Measurements from ENCODE around the gene DNAJA2.
A peak's percentile ranks its signal among the peaks of the same experiment; 100 is the strongest.
"Not testable (repeated sequence)": the region's sequence is repeated elsewhere in the genome, so short reads cannot be mapped to it uniquely, and the experiment has no call there.

Gene DNAJA2

GRCh38 chr16:46974352-46974751, 878 bp upstream of the DNAJA2 start:
- no peak for FAIRE-seq

- no peak for FAIRE-seq
Measured at GRCh38 chr16:46973996-46974324, 486 bp upstream of the DNAJA2 start.

DNA sequence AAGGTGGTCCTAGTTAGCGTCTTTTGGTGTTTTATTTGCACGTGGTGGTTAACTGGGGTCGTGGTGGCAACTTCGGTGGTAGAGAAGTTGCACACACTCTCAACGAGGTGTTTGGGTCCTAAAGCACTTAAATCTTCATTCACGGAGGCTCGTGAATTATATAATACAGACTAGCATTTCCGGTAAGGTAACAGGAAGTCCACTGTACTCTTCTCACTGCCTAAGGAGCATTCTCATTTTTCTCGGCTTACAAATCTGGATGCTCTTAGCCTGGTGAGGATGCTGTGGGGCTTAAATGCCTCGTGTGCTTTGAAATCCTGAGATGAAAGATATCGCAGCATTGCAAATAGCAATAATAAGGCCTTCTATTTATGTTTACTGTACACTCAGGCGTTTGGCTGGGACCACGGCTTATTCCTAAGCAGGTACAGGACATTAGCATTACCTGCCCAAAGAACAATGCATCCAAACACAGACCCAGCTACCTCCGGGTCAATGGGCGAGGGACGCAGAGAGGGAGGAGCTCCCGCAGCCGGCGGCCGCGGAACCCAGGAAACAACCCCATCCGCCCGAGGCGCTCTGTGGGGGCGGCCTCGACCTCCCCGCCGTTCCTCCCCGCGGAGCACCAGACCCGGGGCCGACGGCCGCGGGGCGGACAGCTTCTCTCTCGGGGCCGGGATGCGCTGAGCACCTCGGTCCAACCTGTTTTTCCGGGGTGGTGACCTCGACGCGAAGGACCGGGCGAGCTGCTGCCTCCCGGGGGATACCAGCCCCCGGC, 856 bp downstream of the DNAJA2 start:
- no peak for FAIRE-seq

DNA sequence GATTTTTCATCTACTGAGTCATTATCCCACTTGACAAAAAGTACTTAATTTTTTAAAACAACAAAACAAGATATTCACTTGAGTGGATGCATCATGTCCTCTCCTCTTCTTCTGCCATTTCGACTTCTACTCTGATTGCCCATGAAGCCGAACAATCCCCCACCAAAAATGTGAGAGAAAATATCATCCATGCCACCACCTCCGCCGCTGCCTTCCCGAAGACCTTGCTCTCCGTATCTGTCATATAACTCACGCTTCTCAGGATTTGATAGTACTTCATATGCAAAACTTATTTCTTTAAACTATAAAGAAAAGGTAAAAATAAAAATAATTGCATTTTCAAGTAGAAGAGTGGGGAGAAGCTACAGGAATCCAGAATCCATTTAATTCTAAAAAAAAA, 2.2 kb downstream of the DNAJA2 start:
- no peak for FAIRE-seq

GRCh38 chr16:46970089-46970488, 3.4 kb downstream of the DNAJA2 start:
- FAIRE-seq, result no peak

DNA sequence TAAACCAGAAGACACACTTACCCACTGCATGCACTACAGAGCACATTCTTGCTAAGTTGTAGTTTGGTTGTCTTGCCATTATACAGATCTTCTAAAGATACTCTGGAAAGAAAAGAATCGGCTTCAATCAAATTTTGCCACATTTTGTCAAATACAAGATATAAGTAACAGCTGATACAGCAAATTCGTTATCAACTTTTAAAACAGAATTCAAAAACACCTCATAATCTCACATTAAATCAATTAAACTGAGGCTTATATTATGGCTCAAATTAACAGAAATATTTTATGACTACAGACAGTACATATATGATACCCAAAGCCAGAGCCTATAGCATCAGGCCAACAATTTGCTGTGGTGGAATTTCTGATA, 5.4 kb downstream of the DNAJA2 start:
- FAIRE-seq, result no peak

GRCh38 chr16:46962629-46963028, 10.8 kb downstream of the DNAJA2 start:
- no peak for FAIRE-seq

DNA sequence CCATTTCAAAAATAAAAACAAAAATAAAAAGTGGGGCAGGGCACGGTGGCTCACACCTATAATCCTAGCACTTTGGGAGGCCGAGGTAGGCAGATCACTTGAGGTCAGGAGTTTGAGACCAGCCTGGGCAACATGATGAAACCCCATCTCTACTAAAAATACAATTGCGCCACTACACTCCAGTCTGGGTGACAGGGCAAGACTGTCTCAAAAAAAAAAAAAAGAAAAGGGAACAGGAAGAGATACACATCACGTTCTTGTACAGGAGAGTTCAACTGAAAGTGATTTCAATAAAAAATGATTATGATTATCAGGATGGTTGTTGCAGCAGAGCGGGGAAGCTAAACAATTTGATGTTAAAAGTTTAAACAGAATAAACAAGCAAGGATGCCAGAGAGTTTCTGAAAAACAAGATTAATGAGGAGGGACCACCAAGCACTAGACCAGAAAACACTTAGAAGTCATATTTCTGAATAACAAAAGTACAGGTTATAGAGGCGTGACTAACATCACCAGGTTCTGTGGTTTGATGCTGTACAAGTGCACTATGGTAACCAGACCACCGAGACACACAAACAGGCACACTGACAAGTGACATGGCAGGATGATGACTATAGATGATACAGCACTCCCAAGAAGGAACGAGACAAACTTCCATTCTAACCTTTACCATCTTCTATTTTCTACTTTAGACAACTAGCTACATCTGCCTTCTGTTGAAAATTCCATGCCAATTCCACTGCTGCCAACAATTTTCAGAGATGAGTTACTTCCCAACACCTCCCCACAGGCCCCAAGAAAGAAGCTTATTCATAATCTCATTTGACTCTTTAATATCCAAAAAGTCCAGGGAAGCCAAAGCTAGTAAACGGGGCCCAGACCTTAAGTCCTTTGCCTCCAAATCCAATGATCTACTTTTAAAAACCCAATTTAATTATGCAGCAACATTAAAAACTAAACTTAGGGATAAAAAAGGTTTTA, 11.8 kb downstream of the DNAJA2 start:
- FAIRE-seq, result no peak

- no peak for FAIRE-seq
Measured at GRCh38 chr16:46954562-46954961, 18.9 kb downstream of the DNAJA2 start.

DNA sequence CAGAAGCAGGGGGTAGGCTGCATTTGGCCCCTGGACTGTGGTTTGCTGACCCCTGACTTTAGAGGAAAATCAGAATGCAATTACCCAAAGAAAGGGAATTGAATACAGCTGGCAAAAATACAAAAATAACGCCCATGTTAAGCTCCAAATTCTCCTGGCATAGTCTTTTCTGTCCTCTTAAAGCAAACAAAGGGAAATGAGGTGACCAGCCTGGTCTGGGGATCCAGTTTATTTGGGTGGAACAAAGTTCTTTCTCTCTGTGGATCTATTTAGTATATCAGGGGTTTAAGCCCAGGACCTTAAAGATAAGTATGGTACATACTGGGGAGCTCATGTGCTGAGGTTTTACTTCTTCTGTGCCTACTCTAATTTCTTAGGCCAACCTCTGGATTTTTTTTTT, 23.5 kb downstream of the DNAJA2 start:
- FAIRE-seq, result no peak

- no peak for FAIRE-seq
Measured at GRCh38 chr16:46949241-46949892, 24.1 kb downstream of the DNAJA2 start.

DNA sequence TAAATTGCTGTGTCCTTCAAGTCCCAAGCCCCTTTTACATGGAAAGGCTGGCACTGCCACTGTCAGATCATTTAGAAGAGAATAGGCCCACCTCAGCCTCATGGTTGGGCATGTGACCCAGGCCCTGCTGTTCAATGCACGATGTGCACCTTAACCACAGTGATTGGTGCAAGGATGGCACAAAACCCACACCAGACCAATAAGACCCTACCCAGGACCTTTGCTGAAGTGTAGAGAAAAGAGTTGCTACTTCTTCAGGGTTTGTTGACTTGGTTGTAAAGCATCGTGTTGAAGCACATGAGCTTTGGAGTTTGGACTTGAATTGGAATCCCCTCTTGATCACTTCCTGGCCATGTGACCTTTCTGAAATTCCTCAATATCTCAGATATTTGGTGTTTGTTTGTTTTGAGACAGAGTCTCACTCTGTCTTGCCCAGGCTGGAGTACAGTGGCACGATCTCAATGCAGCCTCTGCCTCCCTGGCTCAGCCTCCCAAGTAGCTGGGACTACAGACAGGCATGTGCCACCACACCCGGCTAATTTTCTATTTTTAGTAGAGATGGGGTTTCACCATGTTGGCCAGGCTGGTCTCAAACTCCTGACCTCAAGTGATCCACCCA, 24.8 kb downstream of the DNAJA2 start:
- no peak for FAIRE-seq

- FAIRE-seq, result peak; percentile 95
Measured at GRCh38 chr16:46947900-46948547, 25.4 kb downstream of the DNAJA2 start.

DNA sequence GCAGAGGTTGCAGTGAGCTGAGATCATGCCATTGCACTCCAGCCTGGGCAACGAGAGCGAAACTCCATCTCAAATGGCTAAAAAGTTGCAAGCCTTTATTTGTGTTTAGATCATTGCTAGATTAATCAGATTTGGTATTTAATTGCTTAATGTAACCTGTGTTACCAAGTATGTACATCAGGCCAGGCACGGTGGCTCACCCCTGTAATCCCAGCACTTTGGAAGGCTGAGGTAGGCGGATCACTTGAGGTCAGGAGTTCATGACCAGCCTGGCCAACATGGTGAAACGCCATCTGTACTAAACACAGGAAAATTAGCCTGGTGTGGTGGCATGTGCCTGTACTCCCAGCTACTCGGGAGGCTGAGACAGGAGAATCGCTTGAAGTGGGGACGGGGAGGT, 28.8 kb downstream of the DNAJA2 start:
- not testable (repeated sequence) for FAIRE-seq

- FAIRE-seq, result no peak
Measured at GRCh38 chr16:46937536-46937935, 35.9 kb downstream of the DNAJA2 start.

DNA sequence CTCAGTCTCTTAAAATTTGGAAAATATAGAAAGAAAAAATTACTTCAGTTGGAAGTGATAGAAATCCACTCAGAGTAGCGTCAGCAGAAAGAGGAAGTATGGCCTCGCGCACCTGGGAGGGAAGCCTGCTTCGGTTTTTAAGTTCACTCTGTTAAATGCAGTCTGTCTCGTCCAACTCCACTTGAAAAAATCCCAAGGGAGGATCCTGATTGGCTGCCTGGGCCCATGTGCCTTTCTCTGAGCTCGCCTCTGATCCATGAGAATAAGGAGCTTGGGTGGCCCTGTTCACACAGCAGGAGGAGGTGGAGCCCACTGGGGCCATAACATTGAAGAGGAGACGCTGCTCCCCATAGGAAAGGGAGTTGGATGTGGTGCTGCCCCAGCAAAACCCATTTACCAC, 40.7 kb downstream of the DNAJA2 start:
- FAIRE-seq, result no peak

GRCh38 chr16:46930861-46931260, 42.6 kb downstream of the DNAJA2 start:
- no peak for FAIRE-seq

DNA sequence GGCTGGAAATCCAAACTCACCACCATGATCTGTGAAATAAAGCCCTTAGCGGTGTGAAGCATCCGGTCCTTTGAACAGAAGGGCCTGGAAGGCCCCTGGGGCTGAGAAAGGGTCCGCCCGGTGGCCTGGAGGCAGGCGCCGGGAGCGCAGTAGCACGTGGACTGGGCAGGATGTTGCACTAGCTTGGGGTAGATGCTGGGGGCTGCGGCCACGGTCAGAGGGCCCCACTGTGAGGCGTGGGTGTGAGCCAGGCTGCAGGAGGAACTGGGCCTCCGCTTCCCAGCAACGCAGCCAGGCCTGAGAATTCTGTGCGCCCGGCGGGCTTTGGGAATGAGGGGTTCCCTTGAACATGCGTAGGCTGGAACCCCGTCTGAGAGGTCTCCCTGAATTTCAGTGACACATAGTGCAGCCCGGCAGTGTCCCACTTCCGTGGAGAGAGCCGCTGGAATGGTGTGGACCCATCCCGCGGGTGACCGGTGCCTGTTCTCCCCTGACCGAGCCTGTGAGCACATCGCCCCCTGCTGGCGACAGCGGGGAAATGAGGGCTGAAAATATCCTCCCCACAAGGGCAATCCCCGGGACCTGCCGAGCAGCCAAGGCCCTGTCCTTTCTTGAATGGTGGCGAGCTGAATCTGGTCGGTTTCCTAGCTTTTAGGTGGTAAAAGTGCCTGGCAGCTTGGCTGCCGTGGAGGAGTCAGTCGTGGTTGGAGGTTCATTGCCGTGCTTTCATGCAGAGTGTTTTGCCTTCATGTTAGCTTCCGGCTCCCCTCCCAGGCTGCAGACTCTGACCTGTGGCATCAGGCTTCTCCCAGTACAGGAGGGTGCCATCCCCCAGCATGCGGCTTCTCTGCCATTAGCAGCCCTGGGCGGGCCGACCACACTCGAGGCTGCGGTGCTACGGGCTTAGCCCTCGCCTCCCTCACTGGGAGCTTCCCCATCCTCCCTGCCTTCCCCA, 43.8 kb downstream of the DNAJA2 start:
- no peak for FAIRE-seq

- no peak for FAIRE-seq
Measured at GRCh38 chr16:46928811-46929210, 44.7 kb downstream of the DNAJA2 start.

DNA sequence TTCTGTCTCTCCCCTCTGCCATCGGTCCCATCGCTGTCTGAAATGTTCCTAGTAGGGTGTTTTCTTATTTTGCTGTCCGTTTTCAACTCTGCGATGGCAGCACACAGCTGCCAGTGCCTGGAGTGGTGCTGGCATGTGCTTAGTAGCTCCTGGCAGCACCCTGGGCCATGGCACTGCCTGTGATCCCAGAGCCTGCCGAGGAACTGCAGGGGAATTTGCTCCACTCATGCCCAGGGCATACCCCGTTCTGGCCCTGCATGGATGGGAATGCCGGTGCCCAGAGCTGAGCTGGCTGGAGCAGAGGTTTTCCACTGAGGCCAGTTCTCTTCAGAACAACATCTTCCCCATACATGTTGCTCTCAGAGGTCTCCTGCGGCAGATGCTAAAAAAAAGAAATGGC, 46.2 kb downstream of the DNAJA2 start:
- no peak for FAIRE-seq

DNA sequence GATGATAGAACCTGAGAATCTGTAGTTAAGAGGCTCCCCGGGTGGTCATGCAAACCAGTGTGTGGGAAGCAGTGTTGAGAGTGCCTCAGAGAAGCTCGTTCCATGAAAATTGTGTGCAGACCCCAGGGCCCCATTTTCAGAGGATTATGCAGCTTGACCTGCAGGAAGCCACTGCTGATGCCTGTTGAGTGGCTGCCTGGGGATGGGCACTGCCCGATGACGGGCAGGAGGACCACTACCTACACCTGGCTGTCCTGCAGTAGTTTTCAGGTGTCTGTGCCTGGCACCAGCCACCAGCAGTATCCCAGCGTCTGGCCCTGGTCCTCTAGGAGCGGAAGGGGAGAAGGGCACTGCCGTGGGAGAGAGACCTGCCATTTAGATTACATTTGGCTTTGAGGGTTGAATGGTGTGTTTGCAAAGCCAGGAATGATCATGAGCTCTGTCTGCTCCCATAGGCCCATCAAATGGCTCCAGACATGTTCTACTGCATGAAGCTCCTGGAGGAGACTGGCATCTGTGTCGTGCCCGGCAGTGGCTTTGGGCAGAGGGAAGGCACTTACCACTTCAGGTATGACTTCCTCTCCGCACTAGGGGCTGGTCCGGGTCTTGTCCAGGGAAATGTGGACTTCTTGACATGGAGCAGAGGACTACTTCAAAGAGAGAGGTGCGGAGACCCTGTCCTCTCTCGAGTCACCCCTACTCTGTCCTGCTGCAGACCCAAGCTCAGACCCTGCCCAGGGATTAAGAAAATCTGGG, 46.8 kb downstream of the DNAJA2 start:
- FAIRE-seq, result no peak

Data from A204.1 (cell line).